Spinal cord (tissue), 10 donors: Measurements from ENCODE around the gene ATG5. TPM values are rescaled to one million over a fixed set of nuclear protein-coding genes. Genes with fewer than 3 reads are reported as not detected.

Source experiments
- DNase-seq, 6 donors: peaks; one replicate each; pipeline versions ENCODE4 v3.0.0 to v3.0.0-alpha.2; 2013 to 2015; ENCODE audit warnings: low spot score in 6 of 6, low read depth in 4 of 6
- H3K27ac ChIP-seq: one replicate; pipeline ENCODE4 v1.5.1; 2013; ENCODE audit warnings: low read depth, low read length, control low read depth
- H3K27me3 ChIP-seq: one replicate; pipeline ENCODE4 v1.6.1; 2013; ENCODE audit warnings: low read length; ENCODE audit not compliant: control insufficient read depth, insufficient read depth
- H3K36me3 ChIP-seq: one replicate; pipeline ENCODE4 v1.6.1; 2013; ENCODE audit warnings: low read length; ENCODE audit not compliant: control insufficient read depth, insufficient read depth
- H3K4me1 ChIP-seq: one replicate; pipeline ENCODE4 v1.6.1; 2013; ENCODE audit warnings: low read length; ENCODE audit not compliant: control insufficient read depth, insufficient read depth
- H3K4me3 ChIP-seq: one replicate; pipeline ENCODE4 v1.5.1; 2013; ENCODE audit warnings: low read depth, low read length, control low read depth
- H3K9me3 ChIP-seq: one replicate; pipeline ENCODE4 v1.6.1; 2013; ENCODE audit warnings: low read length; ENCODE audit not compliant: control insufficient read depth, insufficient read depth
- WGBS: methylation state at CpG from one replicate; pipeline ENCODE4 v1.1.5; 2013; ENCODE audit warnings: missing lambda C conversion rate; ENCODE audit not compliant: insufficient coverage; 5-methylcytosine and 5-hydroxymethylcytosine counted together
- polyA plus RNA-seq, 2 donors: library from polyadenylated mRNA; unstranded; fragments of 120-200 nt; gene quantifications; one replicate each; pipeline ENCODE4 v1.2.1, GENCODE V29; 2013; ENCODE audit not compliant: insufficient read length in 2 of 2
- total RNA-seq, 2 donors: library from RNA; depleted of rRNA in 1 of 2; stranded (reverse); fragments of 120-200 nt in 1 of 2; fragments of >200 nt in 1 of 2; gene quantifications; one replicate each; pipeline versions ENCODE4 v1.2.3 to v1.2.4, GENCODE V29; 2013 to 2014
- donor health status: healthy.

The ATG5 gene
- total and polyA plus RNA-seq, 4 donors: 29.1 to 63.8 (median 35.4) TPM

DNA sequence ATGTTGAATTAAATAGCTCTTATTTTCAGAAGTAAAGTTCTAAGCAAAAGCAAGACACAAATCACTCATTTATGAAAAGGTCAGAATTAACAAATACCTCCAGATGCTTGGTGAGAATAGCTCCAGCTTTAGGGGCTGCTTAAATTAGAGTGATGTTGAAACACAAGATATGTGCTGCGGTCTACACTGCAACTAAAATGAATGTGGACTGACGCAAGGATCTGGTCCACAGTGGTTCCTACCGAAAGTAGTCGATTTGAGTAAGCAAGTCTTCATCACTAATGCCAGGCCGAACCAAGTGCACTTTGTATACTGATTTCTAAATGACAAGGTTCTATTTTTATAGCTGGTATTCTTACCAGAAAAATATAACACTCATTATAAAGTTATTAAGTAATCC is 143.1 kb downstream of the ATG5 start:
- no peak for DNase-seq
- Histone ChIP-seq H3K27ac (no peak overlapping the region), H3K36me3 (no peaks in the 10 kb centered on the region), H3K4me3 (no peak overlapping the region), H3K4me1 (no peaks in the 10 kb centered on the region), H3K27me3 (no peaks in the 10 kb centered on the region), H3K9me3 (no peaks in the 10 kb centered on the region)
- WGBS: 100% methylated on average over 2 of the region's 5 CpGs

DNA sequence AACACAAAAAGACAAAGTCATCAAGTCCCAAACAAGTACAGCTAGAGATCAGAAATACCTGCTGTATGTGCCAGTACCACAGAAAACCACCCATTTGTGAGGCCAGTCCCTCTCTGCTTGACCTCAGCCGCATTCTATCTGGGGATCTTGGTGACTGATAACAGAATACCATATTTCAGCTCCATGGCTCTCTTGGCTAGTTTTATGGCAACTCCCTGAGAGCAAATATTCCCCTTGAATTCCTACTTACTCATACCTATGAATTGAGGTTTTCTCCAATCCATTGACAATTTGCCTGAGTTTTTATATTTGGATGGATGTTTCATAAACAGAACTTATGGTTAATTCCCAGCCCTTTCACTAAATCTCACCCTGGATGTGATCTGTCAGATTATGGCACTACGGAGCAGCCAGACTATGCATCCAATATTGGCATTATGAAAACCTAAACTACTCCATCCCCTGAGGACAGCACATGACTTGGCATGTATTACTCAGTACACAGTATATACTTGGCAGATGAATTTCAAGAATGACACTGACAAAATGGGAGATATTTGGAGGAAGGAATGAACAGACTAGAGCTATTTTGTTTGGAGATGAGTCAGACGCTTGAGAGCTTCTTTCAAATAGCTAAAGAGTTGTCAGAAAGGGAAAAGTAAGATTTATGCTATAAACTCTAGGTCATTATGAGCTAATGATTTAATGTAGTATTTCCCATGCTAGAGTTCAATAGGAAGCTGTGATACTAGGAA is 143.7 kb downstream of the ATG5 start:
- Histone ChIP-seq H3K4me1 (no peaks in the 10 kb centered on the region), H3K4me3 (no peak overlapping the region), H3K27ac (no peak overlapping the region), H3K9me3 (no peaks in the 10 kb centered on the region), H3K36me3 (no peaks in the 10 kb centered on the region), H3K27me3 (no peaks in the 10 kb centered on the region)
- WGBS: 92% methylated on average over 2 of the region's 3 CpGs
- DNase-seq: no peak

DNA sequence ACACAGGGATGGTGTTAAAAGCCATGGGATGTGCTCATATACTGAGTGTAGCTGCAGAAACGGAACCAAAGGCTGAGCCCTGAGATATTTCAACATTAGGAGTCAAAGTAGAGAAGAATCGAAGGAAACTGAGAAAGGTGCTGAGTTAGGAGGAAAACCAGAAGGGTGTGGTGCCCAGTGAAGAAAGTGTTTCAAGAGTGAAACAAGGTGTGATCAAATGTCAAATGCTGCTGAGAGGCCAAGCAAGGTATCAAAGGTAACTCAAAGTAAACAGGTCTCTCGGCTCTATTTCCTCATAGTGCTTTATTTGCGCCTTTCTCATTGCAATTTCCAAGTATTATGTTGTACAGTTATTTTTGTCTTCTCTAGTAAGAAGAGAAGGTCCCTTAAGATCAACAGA is 145.4 kb downstream of the ATG5 start:
- no peaks in the 10 kb centered on the region for H3K36me3 ChIP-seq
- H3K4me3 ChIP-seq: no peak overlapping the region
- no peak overlapping the region for H3K27ac ChIP-seq
- WGBS: 88% methylated on average over 2 of the region's 4 CpGs
- DNase-seq: no peak
- H3K4me1 ChIP-seq: no peaks in the 10 kb centered on the region
- H3K9me3 ChIP-seq: no peaks in the 10 kb centered on the region
- H3K27me3 ChIP-seq: no peaks in the 10 kb centered on the region

DNA sequence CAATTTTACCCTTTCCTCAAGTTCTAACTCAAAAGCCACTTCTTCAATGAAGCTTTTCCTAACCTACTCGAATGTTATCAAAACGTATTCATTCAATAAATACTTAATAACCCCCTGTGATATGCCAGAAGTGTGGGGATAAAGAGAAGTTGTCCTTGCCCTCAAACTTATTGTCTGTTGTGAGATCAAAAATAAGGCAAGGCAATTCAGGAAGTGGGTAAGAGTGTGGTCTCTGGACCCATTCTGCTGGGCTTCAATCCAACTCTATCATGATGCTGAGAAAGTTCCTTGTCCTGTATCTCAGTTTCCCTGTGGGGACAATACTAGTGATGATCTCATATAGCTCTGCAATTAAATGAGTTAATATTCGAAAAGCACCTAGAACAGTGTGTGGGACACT is 146.7 kb downstream of the ATG5 start:
- no CpG with 5 or more reads among the region's 3 CpGs for WGBS
- Histone ChIP-seq H3K4me3 (no peak overlapping the region), H3K4me1 (no peaks in the 10 kb centered on the region), H3K36me3 (no peaks in the 10 kb centered on the region), H3K27ac (no peak overlapping the region), H3K9me3 (no peaks in the 10 kb centered on the region), H3K27me3 (no peaks in the 10 kb centered on the region)
- no peak for DNase-seq

DNA sequence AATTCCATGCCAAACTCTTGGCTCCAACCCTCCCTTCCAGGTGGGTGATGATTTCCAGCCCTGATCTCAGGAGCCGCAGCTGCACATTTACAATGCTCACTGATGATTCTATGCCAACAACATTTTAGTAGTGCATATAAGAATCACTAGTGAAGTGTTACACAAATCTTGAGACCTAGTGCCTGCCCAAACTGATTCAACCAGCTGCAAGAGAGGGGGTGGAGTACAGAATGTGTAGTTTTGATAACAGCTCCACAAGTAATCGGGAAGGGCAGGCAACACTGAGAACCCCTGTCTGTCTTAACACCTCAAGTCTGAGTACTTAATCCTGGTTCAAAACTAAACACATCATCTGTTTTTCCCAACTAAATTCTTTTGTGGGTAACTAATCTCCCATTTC is 147.8 kb downstream of the ATG5 start:
- no peak overlapping the region for H3K4me3 ChIP-seq
- no peak overlapping the region for H3K27ac ChIP-seq
- H3K36me3 ChIP-seq: no peaks in the 10 kb centered on the region
- no peaks in the 10 kb centered on the region for H3K9me3 ChIP-seq
- no peaks in the 10 kb centered on the region for H3K27me3 ChIP-seq
- peak in 2 of 6 donors; percentile 11 to 43 for DNase-seq
- WGBS: 100% methylated on average over 1 of the region's 2 CpGs
- H3K4me1 ChIP-seq: no peaks in the 10 kb centered on the region

DNA sequence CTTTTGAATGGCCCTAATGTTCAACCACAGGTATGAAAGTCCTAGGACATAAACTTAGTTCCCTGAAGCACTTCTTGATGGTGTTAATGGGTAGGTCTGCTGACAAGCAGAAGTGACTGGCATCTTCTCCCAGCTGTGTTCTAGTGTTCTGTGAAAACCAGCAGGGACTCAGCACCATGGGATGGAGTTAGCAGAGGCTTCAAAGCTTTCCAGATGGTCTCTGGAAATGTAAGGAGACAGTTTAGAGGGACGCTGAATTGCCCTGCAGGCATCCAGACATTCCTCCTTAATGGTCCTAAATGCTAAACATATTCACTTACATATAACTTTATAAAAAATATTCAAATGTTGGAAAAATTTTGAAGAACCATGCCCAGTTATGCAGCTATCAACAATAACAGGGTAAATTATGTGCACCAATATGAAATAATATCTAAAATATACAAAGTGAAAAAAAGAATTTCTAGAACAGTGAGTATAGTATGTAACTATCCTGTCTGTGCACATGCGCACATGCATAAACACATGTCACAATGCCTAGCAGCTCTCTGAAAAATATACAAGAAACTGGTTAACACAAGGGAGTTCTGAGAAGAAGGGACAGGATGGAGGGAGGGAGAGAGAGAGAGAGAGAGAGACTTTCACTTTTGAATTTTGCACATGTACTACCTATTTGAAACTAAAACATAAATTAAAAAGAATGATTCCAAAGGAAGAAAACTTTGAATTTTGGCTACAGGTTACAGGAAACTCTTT is 152.3 kb downstream of the ATG5 start:
- WGBS: no CpG with 5 or more reads among the region's 2 CpGs

DNA sequence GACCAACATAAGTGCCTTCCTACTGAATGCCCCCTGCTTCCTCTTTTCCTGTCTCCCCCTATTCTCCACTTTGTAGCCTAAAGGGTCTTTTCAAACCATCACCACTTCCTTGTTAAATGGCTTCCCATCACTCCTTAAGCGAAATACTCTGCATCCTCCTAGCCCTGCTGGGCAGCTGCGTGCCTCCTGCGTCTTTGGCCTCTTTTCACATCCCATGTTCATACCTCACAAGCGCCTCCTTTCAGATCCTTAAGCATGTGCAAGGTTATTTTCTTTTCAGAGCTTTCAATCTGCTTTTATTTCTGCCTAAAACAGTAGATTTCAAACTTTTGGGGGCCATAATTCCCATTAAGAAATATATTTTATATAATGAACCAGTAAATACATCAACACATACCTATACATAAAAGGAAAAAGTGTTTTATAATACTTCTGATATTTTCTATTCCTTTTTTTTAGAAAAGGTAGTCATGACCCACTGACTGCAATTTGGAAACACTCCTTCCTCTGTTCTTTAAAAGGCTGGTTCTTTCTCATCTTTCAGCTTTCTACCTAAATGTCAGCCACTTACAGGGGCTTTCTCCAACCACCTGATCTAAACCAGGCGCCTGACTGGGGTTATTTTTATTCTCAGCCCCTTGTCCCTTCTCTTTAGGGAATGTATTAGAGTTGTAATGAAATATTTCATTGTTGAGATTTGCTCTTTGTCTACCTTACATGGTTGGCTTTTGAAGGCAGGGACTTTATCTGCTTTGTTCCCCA is 155.3 kb downstream of the ATG5 start:
- no peak overlapping the region for H3K4me3 ChIP-seq
- H3K9me3 ChIP-seq: no peaks in the 10 kb centered on the region
- WGBS: 98% methylated on average over 3 of the region's 5 CpGs
- H3K27ac ChIP-seq: no peak overlapping the region
- H3K27me3 ChIP-seq: no peaks in the 10 kb centered on the region
- DNase-seq: no peak
- H3K4me1 ChIP-seq: peaks cover 3% of the 10 kb centered on the region
- no peaks in the 10 kb centered on the region for H3K36me3 ChIP-seq

More for the DNA sequence above, 152.3 kb downstream of the ATG5 start:
- Histone ChIP-seq H3K27ac (no peak overlapping the region), H3K27me3 (no peaks in the 10 kb centered on the region), H3K4me3 (no peak overlapping the region), H3K9me3 (no peaks in the 10 kb centered on the region), H3K36me3 (no peaks in the 10 kb centered on the region), H3K4me1 (no peaks in the 10 kb centered on the region)
- no peak for DNase-seq

DNA sequence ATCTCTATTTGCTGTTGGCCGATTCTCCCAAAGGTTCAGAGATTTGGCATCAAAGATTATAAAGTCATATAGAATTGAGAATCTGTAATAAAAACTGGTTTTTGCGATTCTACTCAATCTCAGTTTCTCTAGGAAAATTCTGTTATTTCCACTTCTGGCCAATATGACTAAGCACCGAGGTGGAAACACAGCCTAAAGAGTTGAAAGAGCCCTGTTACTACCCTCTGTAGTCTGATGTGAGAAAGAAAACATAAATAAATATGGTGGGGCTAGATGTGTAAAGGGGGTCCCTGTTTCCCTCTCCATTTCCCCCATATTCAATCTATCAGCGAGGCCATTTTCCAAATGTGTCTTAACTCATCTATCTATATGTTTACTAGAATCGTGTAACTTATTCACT is 156.0 kb downstream of the ATG5 start:
- WGBS: no CpG with 5 or more reads among the region's 5 CpGs
- H3K4me1 ChIP-seq: peaks cover 3% of the 10 kb centered on the region
- H3K27me3 ChIP-seq: no peaks in the 10 kb centered on the region
- DNase-seq: no peak
- no peaks in the 10 kb centered on the region for H3K9me3 ChIP-seq
- no peak overlapping the region for H3K27ac ChIP-seq
- no peaks in the 10 kb centered on the region for H3K36me3 ChIP-seq
- H3K4me3 ChIP-seq: no peak overlapping the region

DNA sequence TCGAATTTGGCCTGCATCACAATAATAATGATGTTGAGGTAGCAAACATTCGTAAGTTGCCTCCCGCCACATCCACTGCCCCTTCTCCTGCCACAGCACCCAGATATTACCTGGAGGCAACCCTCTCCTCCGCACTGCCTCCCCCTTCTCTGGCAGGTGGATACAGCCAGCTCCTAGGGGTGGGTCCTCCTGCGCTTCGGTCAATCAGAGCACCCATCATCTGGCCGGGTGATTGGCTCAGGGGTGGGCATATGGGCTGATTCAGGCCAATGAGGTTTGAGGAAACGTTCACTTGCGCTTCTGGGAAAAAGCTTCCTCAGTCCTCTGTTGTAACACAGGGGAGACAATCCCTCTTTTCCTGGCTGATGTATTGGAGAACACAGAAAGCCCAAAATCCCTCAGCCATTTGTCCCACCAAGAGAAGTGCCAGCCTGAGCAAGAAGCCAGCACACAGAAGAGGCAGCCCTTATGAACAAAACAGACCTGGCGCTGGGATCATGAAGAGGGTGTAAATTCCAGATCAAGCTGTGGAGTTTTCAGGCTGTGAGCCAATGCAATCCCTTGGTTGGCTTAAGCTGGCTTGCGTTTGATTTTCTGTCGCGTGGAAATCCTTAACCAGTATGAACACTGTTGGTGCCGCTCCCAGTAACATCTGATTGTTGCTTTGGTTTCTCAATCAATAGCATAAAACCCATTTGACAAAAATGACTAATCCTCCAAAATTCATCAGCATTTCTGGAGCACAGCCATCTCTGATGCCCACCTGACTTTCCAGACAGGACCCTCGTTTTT is 157.3 kb downstream of the ATG5 start:
- peak in 2 of 6 donors; percentile 11 to 17 for DNase-seq
- 79% methylated on average over 12 of the region's 15 CpGs for WGBS
- no peaks in the 10 kb centered on the region for H3K36me3 ChIP-seq
- peaks cover 14% of the 10 kb centered on the region for H3K4me1 ChIP-seq
- no peaks in the 10 kb centered on the region for H3K9me3 ChIP-seq
- no peak overlapping the region for H3K27ac ChIP-seq
- no peaks in the 10 kb centered on the region for H3K27me3 ChIP-seq
- H3K4me3 ChIP-seq: no peak overlapping the region
